H9 (cell line): ENCODE measurements around the gene ZNF629. TPM values are rescaled to one million over a fixed set of nuclear protein-coding genes. Genes with fewer than 3 reads are reported as not detected.

ENCODE experiments used
- DNase-seq: peaks from one replicate; pipeline ENCODE4 v3.0.0-alpha.2; 2017
- H2AFZ ChIP-seq: one replicate; pipeline ENCODE4 v1.6.1; 2013; ENCODE audit warnings: mild to moderate bottlenecking, low read length, control low read depth, moderate library complexity
- H2AK5ac ChIP-seq: 2 replicates; pipeline ENCODE4 v1.6.1; 2013; ENCODE audit warnings: low read length, control low read depth, mixed read lengths; ENCODE audit not compliant: insufficient read length
- H2BK120ac ChIP-seq: one replicate; pipeline ENCODE4 v1.6.1; 2013; ENCODE audit warnings: low read depth, mild to moderate bottlenecking, low read length, control low read depth, inconsistent platforms; ENCODE audit not compliant: poor library complexity, severe bottlenecking
- H2BK12ac ChIP-seq: 2 replicates; pipeline ENCODE4 v1.6.1; 2013; ENCODE audit warnings: low read length, control low read depth, mixed read lengths, low read depth; ENCODE audit not compliant: insufficient read length
- H2BK15ac ChIP-seq: 2 replicates; pipeline ENCODE4 v1.6.1; 2013; ENCODE audit warnings: low read depth, low read length, control low read depth
- H2BK20ac ChIP-seq: one replicate; pipeline ENCODE4 v1.6.1; 2013; ENCODE audit warnings: low read depth, mild to moderate bottlenecking, low read length, control low read depth, inconsistent platforms; ENCODE audit not compliant: poor library complexity, severe bottlenecking
- H2BK5ac ChIP-seq: 2 replicates; pipeline ENCODE4 v1.6.1; 2013; ENCODE audit warnings: low read length, control low read depth, mixed read lengths; ENCODE audit not compliant: insufficient read length
- H3K14ac ChIP-seq: 2 replicates; pipeline ENCODE4 v1.6.1; 2013; ENCODE audit warnings: low read length, control low read depth; ENCODE audit not compliant: insufficient read depth
- H3K18ac ChIP-seq: 2 replicates; pipeline ENCODE4 v1.6.1; 2013; ENCODE audit warnings: low read depth, mild to moderate bottlenecking, mixed read lengths, low read length, control low read depth; ENCODE audit not compliant: insufficient read length
- H3K23ac ChIP-seq: 2 replicates; pipeline ENCODE4 v1.6.1; 2013; ENCODE audit warnings: low read length, control low read depth, mixed read lengths, low read depth; ENCODE audit not compliant: insufficient read length
- H3K23me2 ChIP-seq: 2 replicates; pipeline ENCODE4 v1.6.1; 2013; ENCODE audit warnings: low read depth, mild to moderate bottlenecking, mixed read lengths, low read length, control low read depth; ENCODE audit not compliant: insufficient read length, poor library complexity, severe bottlenecking
- H3K27ac ChIP-seq: 2 replicates; pipeline ENCODE4 v1.5.1; 2013; ENCODE audit warnings: low read length, control low read depth, mixed read lengths, low read depth; ENCODE audit not compliant: insufficient read length
- H3K27me3 ChIP-seq: 2 replicates; pipeline ENCODE4 v1.6.1; 2013; ENCODE audit warnings: low read length, control low read depth, inconsistent platforms; ENCODE audit not compliant: insufficient read depth
- H3K4ac ChIP-seq: 2 replicates; pipeline ENCODE4 v1.6.1; 2013; ENCODE audit warnings: low read depth, mild to moderate bottlenecking, control low read depth, inconsistent platforms, low read length, moderate library complexity
- H3K4me1 ChIP-seq: 2 replicates; pipeline ENCODE4 v1.6.1; 2013; ENCODE audit warnings: low read length, control low read depth, inconsistent platforms; ENCODE audit not compliant: insufficient read depth
- H3K4me2 ChIP-seq: 2 replicates; pipeline ENCODE4 v1.6.1; 2013; ENCODE audit warnings: low read length, control low read depth, mixed read lengths; ENCODE audit not compliant: insufficient read length, insufficient read depth
- H3K56ac ChIP-seq: 2 replicates; pipeline ENCODE4 v1.6.1; 2013; ENCODE audit warnings: low read depth, mild to moderate bottlenecking, mixed read lengths, low read length, control low read depth; ENCODE audit not compliant: insufficient read length
- H3K79me1 ChIP-seq: 2 replicates; pipeline ENCODE4 v1.6.1; 2013; ENCODE audit warnings: low read depth, mild to moderate bottlenecking, moderate library complexity, low read length, control low read depth, inconsistent platforms; ENCODE audit not compliant: insufficient read depth, poor library complexity, severe bottlenecking
- H3K79me2 ChIP-seq: 2 replicates; pipeline ENCODE4 v1.6.1; 2013; ENCODE audit warnings: low read length, control low read depth, inconsistent platforms; ENCODE audit not compliant: insufficient read depth
- H3K9ac ChIP-seq: 2 replicates; pipeline ENCODE4 v1.6.1; 2013; ENCODE audit warnings: low read length, control low read depth, mixed read lengths; ENCODE audit not compliant: insufficient read length; ENCODE audit errors: extremely low read depth
- H3K9me3 ChIP-seq: one replicate; pipeline ENCODE4 v1.6.1; 2013; ENCODE audit warnings: low read depth, low read length, inconsistent platforms; ENCODE audit not compliant: control insufficient read depth
- H3T11ph ChIP-seq: one replicate; pipeline ENCODE4 v1.6.1; 2013; ENCODE audit warnings: mild to moderate bottlenecking, low read length, control low read depth, inconsistent platforms
- H4K20me1 ChIP-seq: one replicate; pipeline ENCODE4 v1.6.1; 2013; ENCODE audit not compliant: control insufficient read depth, insufficient read length, insufficient read depth
- H4K5ac ChIP-seq: 2 replicates; pipeline ENCODE4 v1.6.1; 2013; ENCODE audit warnings: low read depth, mild to moderate bottlenecking, mixed read lengths, low read length, control low read depth; ENCODE audit not compliant: insufficient read length
- H4K8ac ChIP-seq: replicated peaks from 2 replicates; pipeline ENCODE4 v1.6.1; 2013; ENCODE audit warnings: low read length, control low read depth, mixed read lengths, low read depth; ENCODE audit not compliant: insufficient read length
- H4K91ac ChIP-seq: 2 replicates; pipeline ENCODE4 v1.6.1; 2013; ENCODE audit warnings: low read depth, mild to moderate bottlenecking, moderate library complexity, mixed read lengths, low read length, control low read depth; ENCODE audit not compliant: insufficient read length
- H3K27ac Mint-ChIP-seq, 3 experiments: 2 replicates in 2 of 3; 3 replicates in 1 of 3; pipeline ENCODE4 v1.8.0; 2020 to 2021; ENCODE audit warnings: mixed read lengths in 3 of 3, mild to moderate bottlenecking in 1 of 3, moderate library complexity in 1 of 3
- H3K27me3 Mint-ChIP-seq: 2 replicates; pipeline ENCODE4 v1.8.0; 2021; ENCODE audit warnings: low read depth, mild to moderate bottlenecking, moderate library complexity, mixed read lengths
- H3K36me3 Mint-ChIP-seq, 3 experiments: 2 replicates in 2 of 3; 3 replicates in 1 of 3; pipeline ENCODE4 v1.8.0; 2020 to 2021; ENCODE audit warnings: low read depth in 3 of 3, mixed read lengths in 3 of 3; ENCODE audit not compliant: insufficient read depth in 1 of 3
- H3K4me1 Mint-ChIP-seq, 2 experiments: 2 replicates each; pipeline ENCODE4 v1.8.0; 2020; ENCODE audit warnings: mixed read lengths in 2 of 2
- H3K4me3 Mint-ChIP-seq, 2 experiments: 2 replicates in 1 of 2; 3 replicates in 1 of 2; pipeline ENCODE4 v1.8.0; 2020 to 2021; ENCODE audit warnings: mild to moderate bottlenecking in 2 of 2, mixed read lengths in 2 of 2, moderate library complexity in 1 of 2
- H3K9me3 Mint-ChIP-seq, 2 experiments: 2 replicates in 1 of 2; 3 replicates in 1 of 2; pipeline ENCODE4 v1.8.0; 2020; ENCODE audit warnings: mild to moderate bottlenecking in 2 of 2, mixed read lengths in 2 of 2, moderate library complexity in 1 of 2
- CTCF ChIP-seq: fragments of 200-600 bp; sonication (generic); conservative IDR thresholded peaks from 3 replicates; pipeline ENCODE4 v1.8.0; 2021; ENCODE audit warnings: antibody characterized with exemption, mild to moderate bottlenecking
- WGBS: extraction: QIAGEN DNeasy Blood & Tissue Kit; methylation state at CpG from one replicate; pipeline ENCODE4 v1.1.7; 2013; ENCODE audit warnings: missing lambda C conversion rate, low lambda C conversion rate, mixed read lengths; ENCODE audit not compliant: insufficient read length; ENCODE audit errors: extremely low coverage; 5-methylcytosine and 5-hydroxymethylcytosine counted together
- total RNA-seq: library from RNA; stranded (reverse); gene quantifications from 2 replicates; pipeline ENCODE4 v1.2.1, GENCODE V29; 2021

The ZNF629 gene
- total RNA-seq, 1 experiment from 2014 or later = 20.0 TPM

GRCh38 chr16:30830072-30830417 lies 43.0 kb upstream of the ZNF629 start:
- Histone ChIP-seq H3K18ac (no peak overlapping the region), H3K23ac (no peak overlapping the region), H3K79me2 (no peaks in the 10 kb centered on the region), H3K27me3 (no peaks in the 10 kb centered on the region; the same call in 1 of the 2 replicates), H3K4me1 (no peaks in the 10 kb centered on the region), H3K56ac (no peak overlapping the region), H3K14ac (no peak overlapping the region), H3K4ac (no peak overlapping the region), H4K8ac (no peak overlapping the region), H2AFZ (no peak overlapping the region), H4K91ac (no peak overlapping the region), H2BK5ac (no peak overlapping the region), H3K9me3 (no peaks in the 10 kb centered on the region), H3K4me2 (no peak overlapping the region), H2BK120ac (no peak overlapping the region), H2BK15ac (no peak overlapping the region), H4K20me1 (peaks cover 2% of the 10 kb centered on the region), H3K23me2 (no peaks in the 10 kb centered on the region), H2AK5ac (no peak overlapping the region), H3T11ph (no peak overlapping the region), H3K9ac (no peak overlapping the region), H3K27ac (no peak overlapping the region), H2BK12ac (no peak overlapping the region), H4K5ac (no peak overlapping the region), H2BK20ac (no peak overlapping the region), H3K79me1 (no peaks in the 10 kb centered on the region)
- no peak overlapping the region for H3K27ac Mint-ChIP-seq
- H3K27me3 Mint-ChIP-seq = peaks cover 58% of the 10 kb centered on the region
- H3K9me3 Mint-ChIP-seq = peaks cover 0 to 2% of the 10 kb centered on the region in 2 experiments; a peak in 1 of 5 replicates
- H3K4me3 Mint-ChIP-seq = no peak overlapping the region
- no CpG with 5 or more reads among the region's 6 CpGs for WGBS
- no peak for DNase-seq
- H3K36me3 Mint-ChIP-seq = no peaks in the 10 kb centered on the region; a peak in 1 of 7 replicates
- no peaks in the 10 kb centered on the region for H3K4me1 Mint-ChIP-seq
- no peak for TF ChIP-seq CTCF
